Peyer's patch (tissue), 4 donors: ENCODE data around the gene SLX4IP. TPM values are rescaled to one million over a fixed set of nuclear protein-coding genes. Genes with fewer than 3 reads are reported as not detected.

Experiments
- DNase-seq, 3 donors: peaks; one replicate each; pipeline ENCODE4 v3.0.0-alpha.2; 2017 to 2019
- H3K27ac ChIP-seq, 4 donors: fragments of 200-600 bp; sonication (generic); one replicate each; pipeline ENCODE4 v1.5.1; 2016 to 2019
- H3K27me3 ChIP-seq, 2 donors: fragments of 200-600 bp; sonication (generic); one replicate each; pipeline ENCODE4 v1.5.1; 2019
- H3K36me3 ChIP-seq, 3 donors: fragments of 200-600 bp; sonication (generic); one replicate each; pipeline ENCODE4 v1.5.1; 2016 to 2019
- H3K4me1 ChIP-seq, 4 donors: fragments of 200-600 bp; sonication (generic); one replicate each; pipeline ENCODE4 v1.5.1; 2016 to 2019
- H3K4me3 ChIP-seq, 4 donors: fragments of 200-600 bp; sonication (generic); 1 replicate in 3 of 4; 2 replicates in 1 of 4; pipeline ENCODE4 v1.5.1; 2016 to 2019; ENCODE audit warnings: mild to moderate bottlenecking in 1 of 4
- H3K9me3 ChIP-seq, 4 donors: fragments of 200-600 bp; sonication (generic); one replicate each; pipeline ENCODE4 v1.5.1; 2016 to 2019; ENCODE audit warnings: mild to moderate bottlenecking in 1 of 4
- POLR2A ChIP-seq, 2 donors: fragments of 450-650 bp; IDR thresholded peaks; one replicate each; pipeline ENCODE4 v1.5.1; 2017; ENCODE audit warnings: antibody characterized with exemption in 2 of 2, mild to moderate bottlenecking in 2 of 2, moderate library complexity in 2 of 2
- total RNA-seq, 4 donors: library from RNA; depleted of rRNA; stranded (reverse); fragments of >200 nt; gene quantifications; one replicate each; pipeline ENCODE4 v1.1.0, GENCODE V29; 2016
- TF ChIP-seq, protein P1 (sequence below), 6 experiments: fragments of 450-650 bp in 4 of 6; fragments of 200-600 bp in 2 of 6; sonication (generic) in 1 of 6; IDR thresholded peaks; one replicate each; pipeline ENCODE4 v1.5.1; 2017 to 2019; ENCODE audit warnings: antibody characterized with exemption in 6 of 6, mild to moderate bottlenecking in 3 of 6, moderate library complexity in 1 of 6

SLX4IP gene
- total RNA-seq, 4 donors from 2014 or later, result 6.1 to 9.0 (median 7.9) TPM

DNA sequence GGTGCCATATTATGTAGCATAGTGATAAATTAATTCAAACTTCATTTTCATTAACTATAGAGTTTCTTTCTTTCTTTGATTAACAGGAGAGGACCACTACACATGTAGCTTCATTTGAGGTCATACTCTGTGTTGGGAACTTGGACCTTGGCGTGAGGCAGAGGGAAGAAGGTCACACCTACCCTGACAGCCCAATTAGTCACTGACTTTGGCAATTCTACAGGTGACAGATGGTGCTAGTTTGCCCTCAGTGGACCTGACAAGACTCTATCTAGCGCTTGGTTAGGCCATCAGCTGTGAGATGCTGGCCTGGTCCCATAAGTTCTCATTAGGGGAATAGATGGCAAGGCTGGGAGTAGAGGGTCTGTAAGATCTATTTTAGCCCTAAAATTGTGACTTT lies 14.2 kb downstream of the SLX4IP start:
- no peak overlapping the region for H3K4me3 ChIP-seq
- peak in 1 of 3 donors; percentile 53 for DNase-seq
- no peaks in the 10 kb centered on the region for H3K4me1 ChIP-seq
- H3K9me3 ChIP-seq, result no peaks in the 10 kb centered on the region
- TF ChIP-seq POLR2A (IDR thresholded peaks at IDR 0.05), result no peak
- TF ChIP-seq, protein P1, sequence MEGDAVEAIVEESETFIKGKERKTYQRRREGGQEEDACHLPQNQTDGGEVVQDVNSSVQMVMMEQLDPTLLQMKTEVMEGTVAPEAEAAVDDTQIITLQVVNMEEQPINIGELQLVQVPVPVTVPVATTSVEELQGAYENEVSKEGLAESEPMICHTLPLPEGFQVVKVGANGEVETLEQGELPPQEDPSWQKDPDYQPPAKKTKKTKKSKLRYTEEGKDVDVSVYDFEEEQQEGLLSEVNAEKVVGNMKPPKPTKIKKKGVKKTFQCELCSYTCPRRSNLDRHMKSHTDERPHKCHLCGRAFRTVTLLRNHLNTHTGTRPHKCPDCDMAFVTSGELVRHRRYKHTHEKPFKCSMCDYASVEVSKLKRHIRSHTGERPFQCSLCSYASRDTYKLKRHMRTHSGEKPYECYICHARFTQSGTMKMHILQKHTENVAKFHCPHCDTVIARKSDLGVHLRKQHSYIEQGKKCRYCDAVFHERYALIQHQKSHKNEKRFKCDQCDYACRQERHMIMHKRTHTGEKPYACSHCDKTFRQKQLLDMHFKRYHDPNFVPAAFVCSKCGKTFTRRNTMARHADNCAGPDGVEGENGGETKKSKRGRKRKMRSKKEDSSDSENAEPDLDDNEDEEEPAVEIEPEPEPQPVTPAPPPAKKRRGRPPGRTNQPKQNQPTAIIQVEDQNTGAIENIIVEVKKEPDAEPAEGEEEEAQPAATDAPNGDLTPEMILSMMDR (IDR thresholded peaks at IDR 0.05), result no peak
- H3K36me3 ChIP-seq, result no peaks in the 10 kb centered on the region
- H3K27me3 ChIP-seq, result no peaks in the 10 kb centered on the region
- H3K27ac ChIP-seq, result no peak overlapping the region

DNA sequence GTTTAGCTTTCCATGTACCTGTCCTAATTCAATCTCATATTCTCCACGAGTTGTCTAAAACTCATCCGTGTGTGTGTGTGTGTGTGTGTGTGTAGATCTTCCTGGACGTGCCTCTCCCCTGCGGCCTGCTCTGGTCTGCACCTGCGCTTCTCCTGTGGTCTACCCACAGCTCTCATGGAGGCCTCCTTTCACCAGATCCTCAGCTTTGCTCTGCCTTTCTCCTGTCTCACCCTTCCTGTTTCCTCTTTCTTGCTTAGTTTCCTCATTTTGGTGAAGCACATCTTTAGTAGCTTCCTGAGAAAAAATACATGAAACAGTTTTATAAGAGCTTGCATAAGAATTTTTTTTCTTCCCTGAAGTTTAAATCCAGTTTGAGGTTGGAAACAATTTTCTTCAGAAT lies 18.1 kb downstream of the SLX4IP start:
- Histone ChIP-seq H3K36me3 (no peaks in the 10 kb centered on the region), H3K4me1 (no peaks in the 10 kb centered on the region), H3K27me3 (no peaks in the 10 kb centered on the region), H3K4me3 (no peak overlapping the region), H3K27ac (no peak overlapping the region), H3K9me3 (no peaks in the 10 kb centered on the region)
- peak in 2 of 3 donors; percentile 60 to 63 for DNase-seq
- TF ChIP-seq, protein P1 (IDR thresholded peaks at IDR 0.05), result no peak
- no peak for TF ChIP-seq POLR2A (IDR thresholded peaks at IDR 0.05)

DNA sequence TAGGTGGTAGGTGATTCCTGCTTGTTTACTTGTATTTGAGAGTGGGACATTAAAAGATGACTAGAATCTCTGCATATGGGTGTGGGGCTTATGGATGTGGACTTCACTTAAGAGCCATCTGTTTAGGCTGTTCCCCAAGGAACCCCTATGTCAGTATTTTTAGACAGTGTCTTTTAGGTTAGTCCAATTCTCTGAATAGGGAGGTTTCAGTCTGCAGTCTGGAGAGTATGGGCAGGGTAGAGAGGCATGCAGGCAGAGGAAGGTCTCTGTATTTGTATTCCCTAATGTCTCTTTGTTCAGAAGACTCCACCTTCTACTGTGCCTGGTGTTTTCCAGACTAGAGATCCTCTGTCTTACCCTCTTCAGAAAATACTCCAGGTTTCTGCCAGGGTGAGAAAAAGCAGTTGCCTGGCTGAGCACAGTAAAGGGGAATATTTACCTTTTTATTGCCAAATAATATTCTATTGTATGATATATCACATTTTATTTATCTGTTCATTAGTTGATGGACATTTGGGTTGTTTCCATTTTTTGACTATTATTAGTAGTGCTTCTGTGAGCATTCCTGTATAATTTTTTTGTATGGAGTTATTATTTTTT lies 19.1 kb downstream of the SLX4IP start:
- Histone ChIP-seq H3K4me3 (no peak overlapping the region), H3K27ac (no peak overlapping the region), H3K4me1 (no peaks in the 10 kb centered on the region), H3K9me3 (no peaks in the 10 kb centered on the region), H3K27me3 (no peaks in the 10 kb centered on the region), H3K36me3 (no peaks in the 10 kb centered on the region)
- DNase-seq, result no peak
- TF ChIP-seq POLR2A (IDR thresholded peaks at IDR 0.05), result no peak
- TF ChIP-seq, protein P1 (IDR thresholded peaks at IDR 0.05), result no peak

DNA sequence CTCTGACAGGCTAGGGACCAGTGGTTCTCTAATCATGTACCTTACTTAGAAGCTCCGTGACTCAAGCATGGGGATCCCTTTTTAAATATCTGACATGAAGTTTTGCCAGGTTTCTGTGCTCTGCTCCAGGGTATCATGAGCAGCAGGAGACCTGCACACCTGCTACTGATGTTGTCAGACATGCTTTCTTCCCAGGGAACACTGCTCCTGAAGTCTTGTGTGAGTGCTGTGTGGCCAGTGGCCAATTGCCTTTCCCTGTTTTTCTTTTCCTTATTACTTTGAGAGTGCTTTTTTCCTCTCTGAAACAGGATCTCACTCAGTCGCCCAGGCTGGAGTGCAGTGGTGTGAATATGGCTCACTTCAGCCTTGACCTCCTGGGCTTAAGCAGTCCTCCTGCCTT lies 26.4 kb downstream of the SLX4IP start:
- no peak overlapping the region for H3K27ac ChIP-seq
- peaks cover 0 to 2% (median 0%) of the 10 kb centered on the region in 4 donors for H3K9me3 ChIP-seq
- no peak for DNase-seq
- H3K4me1 ChIP-seq, result no peaks in the 10 kb centered on the region
- TF ChIP-seq POLR2A (IDR thresholded peaks at IDR 0.05), result no peak
- TF ChIP-seq, protein P1 (IDR thresholded peaks at IDR 0.05), result no peak
- no peaks in the 10 kb centered on the region for H3K27me3 ChIP-seq
- H3K36me3 ChIP-seq, result no peaks in the 10 kb centered on the region
- H3K4me3 ChIP-seq, result no peak overlapping the region

DNA sequence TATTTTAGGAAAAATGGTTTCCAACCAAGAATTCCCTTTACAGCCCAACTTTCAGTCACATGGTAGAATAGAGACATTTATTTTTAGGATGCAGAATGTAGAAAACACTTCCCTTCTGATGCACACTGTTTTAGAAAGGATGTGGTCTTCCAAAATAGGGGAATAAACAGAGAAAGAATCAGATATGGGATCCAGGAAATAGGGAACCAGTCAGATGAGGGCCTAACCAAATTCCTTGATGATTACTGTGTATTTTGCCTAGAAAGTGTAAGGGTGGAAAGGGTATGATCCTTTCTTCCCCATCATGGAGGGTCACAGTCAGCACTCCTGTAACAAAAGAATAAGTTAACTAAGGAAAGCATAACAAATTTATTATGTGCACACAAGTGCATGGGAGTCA lies 27.4 kb downstream of the SLX4IP start:
- no peaks in the 10 kb centered on the region for H3K36me3 ChIP-seq
- DNase-seq, result no peak
- no peak overlapping the region for H3K4me3 ChIP-seq
- peaks cover 0 to 2% (median 0%) of the 10 kb centered on the region in 4 donors for H3K9me3 ChIP-seq
- no peak overlapping the region for H3K27ac ChIP-seq
- H3K4me1 ChIP-seq, result no peaks in the 10 kb centered on the region
- TF ChIP-seq, protein P1 (IDR thresholded peaks at IDR 0.05), result no peak
- no peak for TF ChIP-seq POLR2A (IDR thresholded peaks at IDR 0.05)
- H3K27me3 ChIP-seq, result no peaks in the 10 kb centered on the region

DNA sequence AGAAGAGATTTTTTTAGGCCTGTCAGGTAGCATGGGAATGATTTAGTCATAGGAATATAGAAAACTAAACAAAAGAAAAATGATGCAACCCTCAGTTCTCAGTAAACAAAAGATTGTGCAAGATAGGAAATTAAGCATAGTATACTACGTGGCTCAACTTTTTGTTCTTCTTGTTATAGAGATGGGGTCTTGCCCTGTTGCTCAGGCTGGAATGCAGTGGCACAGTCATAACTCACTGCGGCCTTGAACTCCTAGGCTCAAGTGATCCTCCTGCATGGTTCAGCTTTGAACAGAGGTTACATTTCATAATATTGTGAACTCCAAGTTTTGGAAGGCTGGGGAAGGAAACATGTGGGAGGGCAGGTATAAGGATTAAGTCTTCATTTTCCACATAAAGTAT lies 28.5 kb downstream of the SLX4IP start:
- DNase-seq, result no peak
- H3K4me3 ChIP-seq, result no peak overlapping the region
- TF ChIP-seq POLR2A (IDR thresholded peaks at IDR 0.05), result no peak
- TF ChIP-seq, protein P1 (IDR thresholded peaks at IDR 0.05), result no peak
- no peaks in the 10 kb centered on the region for H3K4me1 ChIP-seq
- peaks cover 0 to 2% (median 0%) of the 10 kb centered on the region in 4 donors for H3K9me3 ChIP-seq
- H3K36me3 ChIP-seq, result no peaks in the 10 kb centered on the region
- no peak overlapping the region for H3K27ac ChIP-seq
- H3K27me3 ChIP-seq, result no peaks in the 10 kb centered on the region
